ENCODE data around the gene DAD1.

- TF ChIP-seq TSHZ1 (tag by site-specific recombination; IDR thresholded peaks at IDR 0.05; ENCODE audit: borderline replicate concordance) (no peak), ZSCAN5A (tag by site-specific recombination; IDR thresholded peaks at IDR 0.05) (no peak), ZNF785 (tag by site-specific recombination; IDR thresholded peaks at IDR 0.05) (no peak), REST (tag by site-specific recombination; IDR thresholded peaks at IDR 0.05) (no peak), CTCF (tag by site-specific recombination; IDR thresholded peaks at IDR 0.05) (no peak), ZNF266 (tag by site-specific recombination; IDR thresholded peaks at IDR 0.05; ENCODE audit: low read depth) (no peak), ZNF274 (IDR thresholded peaks at IDR 0.05; ENCODE audit: low read length) (no peak), ZNF274 (tag by site-specific recombination; IDR thresholded peaks at IDR 0.05; ENCODE audit: borderline replicate concordance) (no peak), SETDB1 (IDR thresholded peaks at IDR 0.05; ENCODE audit: insufficient read length, low read length) (no peak), ZBTB1 (tag by site-specific recombination; IDR thresholded peaks at IDR 0.05) (no peak), ZNF664 (tag by site-specific recombination; IDR thresholded peaks at IDR 0.05) (no peak), ATF2 (tag by site-specific recombination; IDR thresholded peaks at IDR 0.05; ENCODE audit: low read depth) (no peak), ZNF184 (tag by site-specific recombination; IDR thresholded peaks at IDR 0.05) (no peak)
Measured at GRCh38 chr14:22563987-22564386, 25.0 kb downstream of the DAD1 start.
